NCI-H1930 (cell line): ENCODE measurements around the gene AKR1C8.
"Not testable (repeated sequence)": the region's sequence is repeated elsewhere in the genome, so short reads cannot be mapped to it uniquely, and the experiment has no call there.

Experiments used
- DNase-seq, 2 experiments: peaks; one replicate each; lab custom pipeline; 2025; lab: John Stamatoyannopoulos, UW

Gene AKR1C8

DNA sequence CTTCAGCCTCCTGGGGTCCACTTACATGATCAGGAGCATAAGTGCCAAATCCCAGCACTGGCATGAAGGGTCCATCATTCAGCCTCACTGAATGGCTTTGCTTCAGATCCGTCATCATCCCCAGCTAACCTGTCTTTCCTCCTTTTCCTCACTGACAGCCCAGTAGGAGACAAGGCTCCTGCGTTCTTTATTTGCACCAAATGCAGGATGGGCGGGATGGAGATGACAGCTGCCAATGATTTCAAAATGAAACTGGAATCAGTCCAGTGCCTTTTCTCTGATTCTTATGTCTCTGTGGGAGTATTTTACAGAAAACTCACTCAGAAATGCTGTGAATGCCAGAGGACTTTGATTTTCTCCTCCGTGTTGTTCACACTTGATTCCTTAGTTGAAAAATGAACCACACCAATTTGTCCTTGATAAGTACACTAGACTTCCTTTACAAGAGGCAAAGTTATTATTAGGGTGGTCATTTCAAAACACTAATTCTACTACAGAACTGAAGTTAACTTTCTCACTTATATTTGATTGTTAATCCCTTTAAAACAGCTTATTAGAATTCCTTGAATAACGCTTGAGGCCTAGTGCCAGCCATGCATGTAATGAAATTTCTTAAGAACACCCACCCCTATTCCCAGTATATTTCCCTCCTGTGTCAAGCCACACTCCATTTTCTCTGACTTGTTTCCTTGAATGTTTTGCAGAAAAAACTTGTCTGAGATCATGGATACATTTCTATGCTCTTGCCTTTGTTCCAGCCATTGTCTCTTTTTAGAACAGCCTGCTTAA is at the start of gene AKR1C8:
Gene AKR1C8, minus strand, starts transcription at position 164 of the 789 bp plus-strand sequence. Its CDS starts 46 bp downstream, at position 118.
- DNase-seq = no peak

DNA sequence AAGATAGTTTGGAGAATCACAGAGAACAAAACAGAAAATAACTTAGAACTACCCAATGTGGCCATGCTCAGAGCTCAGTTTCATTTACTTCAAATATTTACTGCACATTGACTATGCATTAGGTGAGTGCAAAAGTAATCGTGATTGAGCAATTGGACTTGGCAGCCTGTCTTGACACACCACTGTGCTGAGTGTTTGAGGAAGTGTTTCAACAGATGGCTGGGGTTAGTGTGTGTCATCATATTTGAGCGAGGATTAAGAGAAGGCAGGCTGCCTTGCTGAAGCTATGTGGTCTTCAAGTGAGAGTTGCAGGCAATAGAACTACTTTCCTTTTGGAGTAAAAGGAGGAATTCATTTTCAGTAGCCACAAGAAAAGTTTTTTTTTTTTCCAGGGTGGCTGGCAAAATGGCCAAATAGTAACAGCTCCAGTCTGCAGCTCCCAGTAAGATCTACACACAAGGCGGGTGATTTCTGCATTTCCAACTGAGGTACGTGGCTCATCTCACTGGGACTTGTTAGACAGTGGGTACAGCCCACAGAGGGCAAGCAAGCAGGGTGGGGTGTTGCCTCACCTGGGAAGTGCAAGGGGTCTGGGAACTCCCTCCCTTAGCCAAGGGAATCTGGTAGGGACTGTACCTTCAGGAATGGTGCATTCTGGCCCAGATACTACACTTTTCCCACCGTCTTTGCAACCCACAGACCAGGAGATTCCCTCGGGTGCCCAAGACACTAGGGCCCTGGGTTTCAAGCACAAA is 49.3 kb upstream of the AKR1C8 start:
- DNase-seq = no peak

DNA sequence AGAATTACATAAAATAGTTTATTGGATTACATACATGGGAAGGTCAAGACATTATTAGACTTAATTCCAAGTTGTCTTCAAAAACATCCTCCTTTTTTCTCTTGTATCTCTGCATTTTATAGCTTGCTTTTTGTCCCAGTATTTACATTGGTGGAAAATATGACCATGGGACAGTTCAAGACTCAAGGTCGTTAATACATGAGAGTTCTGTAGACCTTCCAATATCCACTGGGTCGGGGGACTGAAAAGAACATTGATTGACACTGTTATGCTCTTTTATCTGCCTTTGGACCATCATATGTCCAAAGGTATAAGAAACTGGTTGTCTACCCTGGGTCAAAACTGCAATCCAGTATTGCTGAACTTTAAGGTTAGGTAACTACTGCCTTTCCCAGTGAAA is 48.4 kb upstream of the AKR1C8 start:
- DNase-seq = no peak

DNA sequence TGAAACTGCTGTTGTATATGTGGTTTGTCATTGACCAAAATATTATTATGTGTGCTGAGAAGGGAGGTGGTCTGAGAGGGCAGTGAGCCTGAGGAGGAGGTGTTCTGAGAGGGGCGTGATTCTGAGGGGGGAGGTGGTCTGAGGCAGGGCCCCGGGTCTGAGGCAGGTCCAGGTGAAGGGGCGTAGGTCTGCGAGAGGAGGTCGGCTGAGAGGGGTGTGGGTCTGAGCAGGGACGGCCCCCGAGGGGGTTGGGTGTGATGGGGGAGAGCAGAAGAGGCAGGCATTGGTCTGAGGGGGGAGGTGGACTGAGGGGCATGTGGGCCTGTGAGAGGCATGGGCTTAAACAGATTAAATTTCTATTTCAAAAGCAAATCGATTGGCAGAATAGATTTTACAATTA is 44.1 kb upstream of the AKR1C8 start:
- DNase-seq = no peak

DNA sequence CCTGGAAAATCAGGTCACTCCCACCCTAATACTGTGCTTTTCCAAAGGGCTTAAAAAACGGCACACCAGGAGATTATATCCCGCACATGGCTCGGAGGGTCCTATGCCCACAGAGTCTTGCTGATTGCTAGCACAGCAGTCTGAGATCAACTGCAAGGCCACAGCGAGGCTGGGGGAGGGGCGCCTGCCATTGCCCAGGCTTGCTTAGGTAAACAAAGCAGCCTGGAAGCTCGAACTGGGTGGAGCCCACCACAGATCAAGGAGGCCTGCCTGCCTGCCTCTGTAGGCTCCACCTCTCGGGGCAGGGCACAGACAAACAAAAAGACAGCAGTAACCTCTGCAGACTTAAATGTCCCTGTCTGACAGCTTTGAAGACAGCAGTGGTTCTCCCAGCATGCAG is 38.0 kb upstream of the AKR1C8 start:
- DNase-seq = not testable (repeated sequence)

DNA sequence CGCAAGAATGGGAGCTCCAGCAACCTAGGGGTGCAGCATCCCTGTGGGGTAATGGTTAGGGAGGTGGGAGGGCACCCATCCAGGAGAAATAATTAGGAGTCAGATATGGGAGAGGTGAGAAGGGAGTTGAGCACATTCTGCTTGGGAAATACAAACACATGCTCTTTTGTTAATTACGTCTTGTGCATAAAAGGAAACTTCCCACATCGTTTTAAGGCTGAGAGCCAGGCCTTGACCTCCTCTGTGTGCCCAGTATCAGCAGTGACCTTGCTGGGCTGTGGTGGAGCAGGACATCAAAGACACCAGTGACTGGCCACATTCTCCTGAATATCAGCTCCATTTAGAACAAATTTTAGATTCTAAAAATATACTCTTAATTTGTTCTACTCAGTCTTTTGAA is 34.3 kb upstream of the AKR1C8 start:
- DNase-seq = no peak

DNA sequence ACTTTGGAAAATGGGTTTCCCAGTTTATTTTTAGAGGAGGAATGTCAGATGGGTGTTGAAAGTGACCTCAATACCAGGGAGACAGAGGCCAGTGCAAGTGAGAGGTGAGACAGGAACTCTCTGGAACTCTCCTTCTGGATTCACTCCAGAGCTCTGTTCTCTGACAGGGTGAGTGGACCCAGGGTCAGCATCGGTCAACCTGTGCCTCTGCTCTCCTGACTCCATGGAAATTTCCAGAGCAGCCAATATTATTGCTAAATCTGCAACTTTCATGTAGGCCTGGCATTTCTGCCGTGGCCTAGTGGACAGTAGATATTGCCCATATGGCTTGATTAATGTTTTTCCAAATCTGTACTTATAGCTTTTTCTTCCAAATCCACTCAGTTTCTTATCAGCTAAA is 31.9 kb upstream of the AKR1C8 start:
- DNase-seq = no peak

DNA sequence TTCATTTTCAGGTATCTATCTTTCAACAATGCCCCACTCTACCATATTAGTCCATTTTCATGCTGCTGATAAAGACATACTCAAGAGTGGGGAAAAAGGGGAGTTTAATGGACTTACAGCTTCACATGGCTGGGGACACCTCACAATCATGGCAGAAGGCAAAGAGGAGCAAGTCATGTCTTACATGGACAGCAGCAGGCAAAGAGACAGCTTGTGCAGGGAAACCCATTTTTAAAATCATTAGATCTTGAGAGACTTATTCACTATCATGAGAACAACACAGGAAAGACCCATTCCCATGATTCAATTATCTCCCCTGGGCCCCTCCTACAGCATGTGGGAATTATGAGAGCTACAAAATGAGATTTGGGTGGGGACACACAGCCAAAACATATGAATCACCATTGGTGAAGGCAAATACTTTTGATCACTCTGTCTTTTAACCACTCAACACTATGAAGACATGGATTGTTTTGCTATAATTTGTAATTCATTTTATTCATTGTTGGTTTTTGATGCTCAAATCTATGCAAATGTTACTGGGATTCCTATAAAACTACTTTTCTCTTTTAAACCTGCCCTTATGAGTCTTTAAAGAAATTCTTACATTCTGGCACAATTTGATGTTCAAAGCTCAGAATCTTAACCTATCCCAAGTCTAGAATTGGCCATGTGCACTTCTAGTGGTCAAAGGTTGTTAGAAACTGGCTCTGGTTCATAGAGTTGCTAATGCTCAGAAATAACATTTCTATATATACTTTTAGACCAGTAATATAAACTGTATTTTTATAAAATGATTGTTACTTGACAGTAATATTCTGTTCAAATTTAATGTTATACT is 27.0 kb upstream of the AKR1C8 start:
- no peak for DNase-seq

DNA sequence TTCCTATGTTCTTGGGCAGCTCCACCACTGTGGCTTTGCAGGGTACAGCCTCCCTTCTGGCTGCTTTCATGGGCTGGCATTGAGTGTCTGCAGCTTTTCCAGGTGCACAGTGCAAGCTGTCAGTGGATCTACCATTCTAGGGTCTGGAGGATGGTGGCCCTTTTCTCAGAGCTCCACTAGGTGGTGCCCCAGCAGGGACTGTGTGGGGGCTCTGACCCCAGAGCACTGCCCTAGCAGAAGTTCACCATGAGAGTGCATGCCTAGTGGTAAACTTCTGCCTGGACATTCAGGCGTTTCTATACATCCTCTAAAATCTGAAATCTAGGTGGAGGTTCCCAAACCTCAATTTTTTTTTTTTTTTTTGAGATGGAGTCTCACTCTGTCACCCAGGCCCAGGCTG is 25.3 kb upstream of the AKR1C8 start:
- DNase-seq = not testable (repeated sequence)

DNA sequence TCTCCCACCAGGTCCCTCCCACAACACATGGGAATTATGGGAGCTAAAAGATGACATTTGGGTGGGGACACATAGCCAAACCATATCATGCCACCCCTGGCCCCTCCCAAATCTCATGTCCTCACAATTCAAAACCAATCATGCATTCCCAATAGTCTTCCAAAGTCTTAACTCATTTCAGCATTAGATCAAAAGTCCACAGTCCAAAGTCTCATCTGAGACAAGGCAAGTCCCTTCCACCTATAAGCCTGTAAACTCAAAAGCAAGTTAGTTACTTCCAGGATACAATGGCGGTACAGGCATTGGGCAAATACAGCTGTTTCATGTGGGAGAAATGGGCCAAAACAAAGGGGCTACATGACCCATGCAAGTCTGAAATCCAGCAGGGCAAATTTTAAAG is 24.8 kb upstream of the AKR1C8 start:
- not testable (repeated sequence) for DNase-seq

DNA sequence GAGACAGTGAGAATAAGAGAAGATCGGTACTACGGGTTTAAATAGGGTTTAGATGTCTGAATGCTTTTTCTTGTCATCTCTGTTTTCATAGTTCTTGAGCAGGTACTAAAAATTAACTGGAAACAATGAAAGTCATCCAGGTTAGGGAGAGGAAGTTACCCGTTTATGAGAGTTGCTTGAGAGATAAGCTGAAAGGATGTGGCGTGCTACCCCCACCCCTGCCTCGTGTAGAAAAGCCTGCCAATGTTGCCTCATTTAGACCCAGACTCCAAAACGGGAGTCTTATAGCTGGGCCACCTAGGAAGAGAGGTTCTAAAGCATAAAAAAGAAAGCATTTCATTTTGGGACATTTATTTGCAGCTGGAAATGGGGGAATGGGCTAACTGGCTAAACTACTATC is 21.8 kb upstream of the AKR1C8 start:
- DNase-seq = no peak

DNA sequence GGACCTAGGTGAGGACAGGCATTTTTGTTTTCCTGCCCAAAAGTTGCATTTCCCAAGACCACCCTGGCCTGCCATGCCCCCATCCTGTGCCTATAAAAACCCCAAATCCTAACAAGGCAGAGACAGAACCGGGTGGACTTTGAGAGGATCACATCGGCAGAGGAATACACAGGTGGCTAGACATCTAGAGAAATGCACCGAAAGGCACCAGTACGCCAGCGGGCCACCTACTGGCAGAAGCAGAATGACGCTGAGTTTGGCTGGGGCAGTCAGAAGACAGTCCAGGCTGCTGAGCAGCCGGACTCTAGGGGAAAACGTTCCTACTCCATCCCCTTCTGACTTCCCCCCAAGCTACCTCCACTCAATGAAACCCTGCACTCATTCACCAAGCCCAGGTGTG is 14.4 kb upstream of the AKR1C8 start:
- DNase-seq = no peak

DNA sequence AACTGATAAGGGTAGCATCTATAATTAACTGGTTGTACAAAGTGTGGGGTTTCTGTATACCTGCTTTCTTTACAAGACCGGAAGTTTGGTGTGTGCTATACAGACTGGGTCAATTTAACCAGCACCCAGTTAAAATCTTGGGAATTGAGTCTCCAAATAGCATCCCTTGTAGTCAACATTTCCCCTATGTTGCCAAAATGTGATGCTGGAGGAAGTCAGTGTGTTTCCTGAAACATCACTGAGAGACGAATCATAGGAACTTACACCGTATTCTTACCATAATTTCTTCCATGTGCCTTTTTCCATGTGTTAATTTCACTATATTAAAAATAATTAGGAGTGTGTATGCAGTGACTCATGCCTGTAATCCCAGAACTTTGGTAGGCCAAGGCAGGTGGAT is 13.4 kb upstream of the AKR1C8 start:
- no peak for DNase-seq

DNA sequence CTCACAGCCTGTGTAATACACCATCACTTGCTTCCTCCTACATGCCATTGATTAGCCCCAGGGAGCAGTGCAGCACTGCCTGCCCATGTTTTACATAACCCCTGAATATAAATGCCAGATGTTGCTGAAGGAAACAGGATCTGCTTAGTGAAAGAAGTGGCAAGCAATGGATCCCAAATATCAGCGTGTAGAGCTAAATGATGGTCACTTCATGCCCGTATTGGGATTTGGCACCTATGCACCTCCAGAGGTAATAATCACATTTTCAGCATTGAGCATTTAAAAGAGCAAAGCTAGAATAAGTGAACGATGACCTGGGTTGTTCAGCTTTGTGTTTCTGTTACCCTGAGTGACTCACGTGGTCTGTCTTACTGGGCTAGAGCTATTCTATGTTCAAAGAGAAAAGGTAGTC is 11.8 kb upstream of the AKR1C8 start, which contains the start of gene AKR1C4:
Gene AKR1C4, plus strand, starts transcription at position 136 of the 412 bp plus-strand sequence. Its CDS starts 31 bp downstream, at position 167.
- DNase-seq = no peak

DNA sequence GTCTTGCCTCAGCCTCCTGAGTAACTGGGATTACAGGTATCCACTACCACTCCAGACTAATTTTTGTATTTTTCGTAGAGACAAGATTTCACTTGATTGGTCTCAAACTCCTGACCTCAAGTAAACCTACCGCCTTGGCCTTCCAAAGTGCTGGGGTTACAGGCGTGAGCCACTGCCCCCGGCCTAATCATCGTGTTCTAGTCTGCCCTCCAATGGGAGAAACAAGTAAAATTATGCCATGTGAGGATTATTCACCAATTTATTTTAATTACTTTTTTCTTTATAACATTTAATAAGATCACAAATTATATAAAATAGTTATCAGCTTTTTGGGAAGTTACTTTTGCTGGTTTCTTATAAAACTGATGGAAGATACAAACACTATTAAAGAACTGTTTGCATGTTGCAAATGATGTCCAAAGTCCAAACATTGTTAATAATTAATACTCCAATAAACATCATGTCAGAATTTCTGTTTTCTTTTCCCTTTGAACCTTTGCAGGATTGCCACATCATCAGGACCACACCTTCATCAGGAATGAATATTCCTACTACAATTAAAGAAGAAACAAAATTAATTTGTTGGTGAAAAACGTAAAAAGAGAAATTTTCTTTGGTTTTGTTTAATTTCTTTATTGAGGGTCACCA is 10.9 kb upstream of the AKR1C8 start:
- DNase-seq = no peak

DNA sequence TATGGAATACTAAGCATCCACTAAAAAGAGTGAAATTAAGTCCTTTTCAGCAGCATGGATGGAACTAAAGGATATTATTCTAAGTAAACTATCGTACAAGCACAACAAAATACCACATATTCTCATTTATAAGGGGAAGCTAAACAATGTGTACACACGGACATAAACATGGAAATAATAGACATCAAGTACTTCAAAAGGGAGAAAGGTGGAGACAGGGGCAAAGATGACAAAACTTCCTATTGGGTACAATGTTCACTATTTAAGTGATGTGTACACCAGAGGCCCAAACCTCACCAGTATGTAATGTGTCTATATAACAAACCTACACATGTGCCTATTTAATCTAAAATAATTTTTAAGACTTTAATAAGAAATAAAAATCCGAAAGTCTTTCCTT is 9.5 kb upstream of the AKR1C8 start:
- no peak for DNase-seq

DNA sequence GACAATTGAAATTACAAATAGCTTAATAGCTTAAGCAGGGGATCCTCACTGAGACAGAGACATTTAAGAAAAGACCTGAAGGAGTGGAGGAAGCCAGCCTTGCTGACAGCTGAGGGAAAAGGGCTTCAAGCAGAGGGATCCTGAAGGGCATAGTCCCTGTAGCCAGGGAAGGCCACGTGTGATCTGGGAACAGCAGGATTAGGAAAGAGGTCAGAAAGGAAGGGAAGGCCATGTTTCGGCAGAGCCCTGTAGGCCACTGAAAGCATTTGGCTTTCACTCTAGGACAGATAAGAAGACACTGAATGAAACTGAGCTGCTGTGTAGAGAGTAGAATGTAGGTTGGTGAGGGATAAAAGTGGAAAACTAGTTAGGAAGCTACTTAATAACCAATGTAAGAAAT is 3.4 kb upstream of the AKR1C8 start:
- no peak for DNase-seq

DNA sequence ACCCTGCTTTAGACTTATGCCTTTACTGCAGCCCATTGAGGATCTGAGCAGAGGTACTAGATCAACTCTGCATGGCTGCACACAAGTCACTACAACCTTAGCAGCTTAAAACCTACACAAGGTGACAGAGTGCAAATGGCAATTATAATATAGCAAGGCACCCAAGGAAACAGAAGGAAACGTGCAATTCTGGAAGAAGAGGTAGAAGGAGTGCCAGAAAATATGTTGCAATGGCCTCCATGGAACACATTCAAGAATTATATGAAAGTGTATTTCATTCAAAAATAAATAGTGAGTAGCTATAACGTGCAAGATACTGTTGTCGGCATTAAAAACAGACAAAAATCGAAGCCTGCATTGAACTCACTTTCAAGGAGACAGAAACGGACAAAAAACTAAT is 2.9 kb upstream of the AKR1C8 start:
- DNase-seq = no peak

DNA sequence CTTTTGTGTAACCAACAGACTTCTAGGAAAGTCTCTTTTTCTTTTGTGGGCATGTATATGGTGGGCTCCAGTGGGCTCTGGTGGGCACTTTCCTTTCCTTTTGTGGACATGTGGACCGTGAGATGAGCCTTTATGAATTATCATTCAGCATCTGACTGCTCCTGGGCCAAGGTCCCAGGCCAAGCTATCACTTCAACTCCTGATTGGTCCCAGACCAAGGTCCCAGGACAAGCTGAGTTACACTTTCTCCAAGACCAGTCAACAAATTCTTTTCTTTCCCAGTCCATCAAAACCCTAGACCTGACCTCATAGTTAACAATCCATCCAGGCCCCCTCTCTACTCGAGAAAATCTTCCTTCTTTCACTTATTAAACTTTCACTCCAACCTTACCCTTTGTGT is 1.0 kb downstream of the AKR1C8 start:
- no peak for DNase-seq

DNA sequence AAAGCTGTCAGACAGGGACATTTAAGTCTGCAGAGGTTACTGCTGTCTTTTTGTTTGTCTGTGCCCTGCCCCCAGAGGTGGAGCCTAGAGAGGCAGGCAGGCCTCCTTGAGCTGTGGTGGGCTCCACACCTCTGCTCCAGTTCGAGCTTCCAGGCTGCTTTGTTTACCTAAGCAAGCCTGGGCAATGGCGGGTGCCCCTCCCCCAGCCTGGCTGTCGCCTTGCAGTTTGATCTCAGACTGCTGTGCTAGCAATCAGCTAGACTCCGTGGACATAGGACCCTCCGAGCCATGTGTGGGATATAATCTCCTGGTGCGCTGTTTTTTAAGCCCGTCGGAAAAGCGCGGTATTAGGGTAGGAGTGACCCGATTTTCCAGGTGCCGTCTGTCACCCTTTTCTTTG is 4.4 kb downstream of the AKR1C8 start:
- DNase-seq = not testable (repeated sequence)

DNA sequence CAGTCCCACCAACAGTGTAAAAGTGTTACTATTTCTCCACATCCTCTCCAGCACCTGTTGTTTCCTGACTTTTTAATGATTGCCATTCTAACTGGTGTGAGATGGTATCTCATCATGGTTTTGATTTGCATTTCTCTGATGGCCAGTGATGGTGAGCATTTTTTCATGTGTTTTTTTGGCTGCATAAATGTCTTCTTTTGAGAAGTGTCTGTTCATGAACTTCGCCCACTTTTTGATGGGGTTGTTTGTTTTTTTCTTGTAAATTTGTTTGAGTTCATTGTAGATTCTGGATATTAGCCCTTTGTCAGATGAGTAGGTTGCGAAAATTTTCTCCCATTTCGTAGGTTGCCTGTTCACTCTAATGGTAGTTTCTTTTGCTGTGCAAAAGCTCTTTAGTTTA is 9.4 kb downstream of the AKR1C8 start:
- DNase-seq = not testable (repeated sequence)

DNA sequence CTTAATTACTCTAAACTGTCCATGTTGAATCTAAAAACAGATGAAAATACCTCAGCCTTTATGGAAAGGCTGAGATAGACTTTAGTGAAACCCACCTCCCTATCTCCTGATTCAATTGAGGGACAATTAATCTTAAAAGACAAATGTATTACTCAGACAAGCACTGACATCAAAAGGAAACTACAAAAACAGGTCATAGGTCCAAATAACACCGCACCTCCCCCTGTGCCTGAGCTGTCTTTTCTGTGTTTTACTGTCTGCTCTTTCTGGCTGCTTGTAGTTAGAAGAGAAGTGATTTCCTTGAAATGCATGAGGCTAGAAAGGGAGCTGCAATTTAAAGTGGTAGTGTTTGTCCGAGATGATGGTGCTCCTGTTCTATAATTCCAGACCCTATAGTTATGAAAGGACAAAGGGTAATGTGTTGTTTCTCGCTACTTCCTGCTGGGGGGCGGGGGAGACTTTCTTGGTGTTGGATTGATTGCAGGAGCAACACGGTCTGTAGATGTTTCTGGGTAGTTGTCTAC is 16.0 kb downstream of the AKR1C8 start:
- no peak for DNase-seq
